GM12864 (cell line): ENCODE measurements around the gene IGFBP6.

Source experiments
- DNase-seq: peaks from one replicate; pipeline ENCODE4 v3.0.0-alpha.2; 2011; ENCODE audit warnings: low read depth
- H3K4me3 ChIP-seq: 2 replicates; pipeline ENCODE4 v1.5.1; 2011; ENCODE audit warnings: mild to moderate bottlenecking, low read depth, low read length, control low read depth
- CTCF ChIP-seq: IDR thresholded peaks from 2 replicates; pipeline ENCODE4 v1.5.1; 2011; ENCODE audit warnings: low read depth, mild to moderate bottlenecking, moderate library complexity, low read length, control low read depth, inconsistent platforms; ENCODE audit errors: missing control alignments

Gene IGFBP6

GRCh38 chr12:53074999-53075370 lies 22.5 kb upstream of the IGFBP6 start:
- DNase-seq, result no peak
- no peak overlapping the region for H3K4me3 ChIP-seq
- no peak for TF ChIP-seq CTCF

GRCh38 chr12:53076461-53076860 lies 21.0 kb upstream of the IGFBP6 start:
- DNase-seq, result no peak
- TF ChIP-seq CTCF, result no peak
- H3K4me3 ChIP-seq, result no peak overlapping the region

- H3K4me3 ChIP-seq, result no peak overlapping the region
- no peak for DNase-seq
- TF ChIP-seq CTCF, result no peak
These were observed 20.4 kb upstream of the IGFBP6 start for GRCh38 chr12:53077030-53077429.

GRCh38 chr12:53078425-53079225 lies 18.8 kb upstream of the IGFBP6 start:
- peak; percentile 21 for DNase-seq
- H3K4me3 ChIP-seq, result peak overlapping the region; percentile 76
- TF ChIP-seq CTCF, result peak; percentile 22

- TF ChIP-seq CTCF, result no peak
- peak within 1 kb of the TSS; percentile 76 for H3K4me3 ChIP-seq
- DNase-seq, result peak; percentile 87
These were observed 18.0 kb upstream of the IGFBP6 start, which contains the start of gene SPRYD3 for GRCh38 chr12:53079226-53080117. SPRYD3 (minus strand) TSS chr12:53079390; CDS start chr12:53079333, 57 bp downstream.

GRCh38 chr12:53082637-53083175 lies 14.8 kb upstream of the IGFBP6 start:
- no peak overlapping the region for H3K4me3 ChIP-seq
- no peak for TF ChIP-seq CTCF
- DNase-seq, result no peak
